HCT116 (cell line): ENCODE data around the gene COG5. TPM values are rescaled to one million over a fixed set of nuclear protein-coding genes. Genes with fewer than 3 reads are reported as not detected.

Experiments used
- ATAC-seq: fragments of 200-7000 bp; cut with Tn5 transposase; 2 replicates; pipeline ENCODE4 v1.9.1; 2020; ENCODE audit warnings: mild to moderate bottlenecking, moderate library complexity
- BruUV-seq: library from RNA; stranded (reverse); fragments of 400-500 nt; replicated peaks from 2 replicates; lab custom pipeline; 2021; lab: Mats Ljungman, UMichigan
- CTCF ChIA-PET: fragments of 300-600 bp; sonication (Branson Sonifier 250); formaldehyde crosslinking; loops from one replicate; lab custom pipeline; 2021; ENCODE audit warnings: antibody characterized with exemption; lab: Charles Lee
- POLR2A ChIA-PET: fragments of 300-600, 350-600 bp; sonication (Branson Sonifier 250); formaldehyde crosslinking; loops from one replicate; lab custom pipeline; 2021; ENCODE audit warnings: antibody characterized with exemption; lab: Charles Lee
- RAD21 ChIA-PET, 2 experiments: fragments of 300-600 bp; sonication (Branson Sonifier 250); formaldehyde crosslinking; loops; one replicate each; lab custom pipeline; 2023; ENCODE audit warnings: low total read pairs in 2 of 2; ENCODE audit not compliant: uncharacterized antibody in 2 of 2, unreplicated experiment in 2 of 2, low non-redundant PET in 1 of 2; lab: Charles Lee
- DNase-seq: peaks from one replicate; pipeline ENCODE4 v3.0.0-alpha.2; 2010; ENCODE audit warnings: low read depth, low spot score
- H2AFZ ChIP-seq: fragments of 200-600 bp; shearing (Covaris generic), sonication (generic); 2 replicates; pipeline ENCODE4 v1.6.1; 2017; ENCODE audit warnings: low read depth, mixed run types, mixed read lengths, antibody characterized with exemption, low read length; ENCODE audit not compliant: poor library complexity, severe bottlenecking
- H3K27ac ChIP-seq: 2 replicates; pipeline ENCODE4 v1.5.1; 2012; ENCODE audit warnings: low read depth, low read length
- H3K27me3 ChIP-seq: fragments of 200-600 bp; sonication (generic); 2 replicates; pipeline ENCODE4 v1.6.1; 2016; ENCODE audit warnings: mixed run types, low read length, mixed read lengths; ENCODE audit not compliant: insufficient read depth
- H3K36me3 ChIP-seq, 2 experiments: fragments of 200-500 bp in 1 of 2; fragments of 200-600 bp in 1 of 2; sonication (Bioruptor generic) in 1 of 2; sonication (generic) in 1 of 2; 2 replicates each; pipeline versions ENCODE4 v1.5.1 to v1.6.1; 2014 to 2016; ENCODE audit warnings: low read length in 2 of 2, inconsistent platforms in 1 of 2, mixed read lengths in 1 of 2, mixed run types in 1 of 2; ENCODE audit not compliant: insufficient read depth in 2 of 2, control insufficient read depth in 1 of 2
- H3K4me1 ChIP-seq, 2 experiments: fragments of 200-600 bp in 1 of 2; sonication (generic) in 1 of 2; 2 replicates each; pipeline versions ENCODE4 v1.5.1 to v1.6.1; 2012 to 2017; ENCODE audit warnings: low read length in 2 of 2, inconsistent platforms in 1 of 2, mild to moderate bottlenecking in 1 of 2, mixed read lengths in 1 of 2, mixed run types in 1 of 2, moderate library complexity in 1 of 2; ENCODE audit not compliant: insufficient read depth in 2 of 2, control insufficient read depth in 1 of 2
- H3K4me2 ChIP-seq: fragments of 200-600 bp; sonication (generic); 2 replicates; pipeline ENCODE4 v1.6.1; 2017; ENCODE audit warnings: mixed run types, low read length, mixed read lengths
- H3K4me3 ChIP-seq, 2 experiments: fragments of 200-600 bp in 1 of 2; sonication (generic) in 1 of 2; replicated peaks in 1 of 2; 2 replicates each; pipeline ENCODE4 v1.5.1; 2011 to 2016; ENCODE audit warnings: low read length in 2 of 2, control low read depth in 1 of 2, low read depth in 1 of 2, mild to moderate bottlenecking in 1 of 2, mixed read lengths in 1 of 2, mixed run types in 1 of 2
- H3K79me2 ChIP-seq: fragments of 200-600 bp; sonication (generic); 2 replicates; pipeline ENCODE4 v1.6.1; 2017; ENCODE audit warnings: mild to moderate bottlenecking, mixed run types, low read length, moderate library complexity, mixed read lengths; ENCODE audit not compliant: insufficient read depth
- H3K9ac ChIP-seq: fragments of 200-600 bp; sonication (generic); 2 replicates; pipeline ENCODE4 v1.6.1; 2016; ENCODE audit warnings: low read length, mixed read lengths
- H3K9me2 ChIP-seq: fragments of 200-600 bp; sonication (generic), shearing (Covaris generic); 2 replicates; pipeline ENCODE4 v1.6.1; 2017; ENCODE audit warnings: mixed run types, mild to moderate bottlenecking, moderate library complexity; ENCODE audit not compliant: insufficient read depth
- H3K9me3 ChIP-seq, 2 experiments: fragments of 200-500 bp in 1 of 2; fragments of 200-600 bp in 1 of 2; sonication (Bioruptor generic) in 1 of 2; sonication (generic) in 1 of 2; 2 replicates each; pipeline ENCODE4 v1.6.1; 2014 to 2017; ENCODE audit warnings: low read length in 2 of 2, mixed read lengths in 2 of 2, inconsistent platforms in 1 of 2, low read depth in 1 of 2, mild to moderate bottlenecking in 1 of 2, mixed run types in 1 of 2, moderate library complexity in 1 of 2; ENCODE audit not compliant: control insufficient read depth in 1 of 2, insufficient read depth in 1 of 2
- H4K20me1 ChIP-seq: fragments of 200-600 bp; sonication (generic), shearing (Covaris generic); 2 replicates; pipeline ENCODE4 v1.6.1; 2017; ENCODE audit warnings: mixed run types, mild to moderate bottlenecking, moderate library complexity; ENCODE audit not compliant: insufficient read depth
- ATF3 ChIP-seq: IDR thresholded peaks from 2 replicates; pipeline ENCODE4 v1.6.1; 2012
- CBX3 ChIP-seq: IDR thresholded peaks from 2 replicates; pipeline ENCODE4 v1.6.1; 2012; ENCODE audit warnings: low read depth
- CTCF ChIP-seq, 3 experiments: fragments of 200-600 bp in 1 of 3; sonication (generic) in 1 of 3; IDR thresholded peaks in 2 of 3; conservative IDR thresholded peaks in 1 of 3; 2 replicates each; pipeline ENCODE4 v1.5.1; 2012 to 2017; ENCODE audit warnings: low read depth in 2 of 3, low read length in 2 of 3, antibody characterized with exemption in 1 of 3, borderline replicate concordance in 1 of 3, control low read depth in 1 of 3, mild to moderate bottlenecking in 1 of 3, mixed read lengths in 1 of 3, mixed run types in 1 of 3, moderate library complexity in 1 of 3; ENCODE audit not compliant: insufficient read depth in 1 of 3
- EZH2 ChIP-seq: fragments of 200-600 bp; sonication (generic); IDR thresholded peaks from 2 replicates; pipeline ENCODE4 v1.6.1; 2017; ENCODE audit warnings: antibody characterized with exemption, mixed run types
- EZH2phosphoT487 ChIP-seq: fragments of 200-600 bp; IDR thresholded peaks from 2 replicates; pipeline ENCODE4 v1.6.1; 2018; ENCODE audit warnings: antibody characterized with exemption, borderline replicate concordance
- FOSL1 ChIP-seq: IDR thresholded peaks from 2 replicates; pipeline ENCODE4 v1.6.1; 2012; ENCODE audit warnings: low read depth
- JUND ChIP-seq: IDR thresholded peaks from 2 replicates; pipeline ENCODE4 v1.6.1; 2012
- MAX ChIP-seq: IDR thresholded peaks from 2 replicates; pipeline ENCODE4 v1.6.1; 2012
- POLR2A ChIP-seq: IDR thresholded peaks from 2 replicates; pipeline ENCODE4 v1.7.0; 2011; ENCODE audit warnings: borderline replicate concordance; ENCODE audit not compliant: insufficient read depth, insufficient read length; ENCODE audit errors: extremely low read depth
- RAD21 ChIP-seq: IDR thresholded peaks from 2 replicates; pipeline ENCODE4 v1.6.1; 2012; ENCODE audit warnings: low read depth, mild to moderate bottlenecking
- REST ChIP-seq: IDR thresholded peaks from 2 replicates; pipeline ENCODE4 v1.6.1; 2012; ENCODE audit warnings: low read depth
- SRF ChIP-seq: IDR thresholded peaks from 2 replicates; pipeline ENCODE4 v1.6.1; 2012; ENCODE audit warnings: low read depth
- TCF7L2 ChIP-seq: IDR thresholded peaks from 2 replicates; pipeline ENCODE4 v1.7.0; 2011; ENCODE audit warnings: borderline replicate concordance, inconsistent platforms; ENCODE audit not compliant: insufficient read depth, insufficient read length; ENCODE audit errors: extremely low read depth
- YY1 ChIP-seq: IDR thresholded peaks from 2 replicates; pipeline ENCODE4 v1.6.1; 2011; ENCODE audit warnings: low read length, low read depth, moderate library complexity, mild to moderate bottlenecking; ENCODE audit not compliant: insufficient replicate concordance; ENCODE audit errors: extremely low read depth
- ZBTB33 ChIP-seq: IDR thresholded peaks from 2 replicates; pipeline ENCODE4 v1.6.1; 2011; ENCODE audit warnings: mild to moderate bottlenecking, low read length, moderate library complexity; ENCODE audit not compliant: insufficient replicate concordance; ENCODE audit errors: extremely low read depth
- ZNF274 ChIP-seq: fragments of 200-500 bp; sonication (Bioruptor generic); IDR thresholded peaks from 2 replicates; pipeline ENCODE4 v1.6.1; 2014; ENCODE audit warnings: mild to moderate bottlenecking, low read depth, low read length, inconsistent platforms
- intact Hi-C: fragments of 100-400 bp; cut with micrococcal nuclease; formaldehyde crosslinking; loops from 2 replicates; pipeline ENCODE4 v1.10.0; 2022
- total RNA-seq: library from RNA; stranded (reverse); gene quantifications from one replicate; pipeline ENCODE4 v1.2.1, GENCODE V29; 2021; ENCODE audit not compliant: unreplicated experiment

The COG5 gene
- total RNA-seq, 1 experiment from 2014 or later, result 30.7 TPM

- Histone ChIP-seq H3K9ac (no peak overlapping the region), H3K27me3 (no peaks in the 10 kb centered on the region), H3K79me2 (no peaks in the 10 kb centered on the region), H3K27ac (no peak overlapping the region; the same call in 1 of the 2 replicates), H4K20me1 (no peaks in the 10 kb centered on the region), H2AFZ (no peak overlapping the region), H3K4me1 (peaks cover 3 to 5% of the 10 kb centered on the region in 2 experiments), H3K4me3 (no peak overlapping the region), H3K4me2 (peak overlapping the region; percentile 19; the same call in 1 of the 2 replicates), H3K9me2 (no peaks in the 10 kb centered on the region), H3K9me3 (no peaks in the 10 kb centered on the region), H3K36me3 (no peaks in the 10 kb centered on the region)
- DNase-seq, result no peak
- ChIA-PET POLR2A (no interaction called here), RAD21 (no interaction called here), CTCF (no interaction called here)
- intact Hi-C loops, result no loop called here
- TF ChIP-seq TCF7L2 (no peak), YY1 (no peak), ATF3 (no peak), REST (no peak), SRF (no peak), RAD21 (no peak), ZNF274 (no peak), MAX (no peak), CBX3 (no peak), EZH2 (no peak), CTCF (IDR thresholded peaks at IDR 0.05 in 2 of 3, conservative IDR thresholded peaks at IDR 0.05 in 1 of 3; ENCODE audit: borderline replicate concordance in 1 of 3, insufficient read depth in 1 of 3, low read depth in 2 of 3, low read length in 2 of 3) (no peak), FOSL1 (no peak), ZBTB33 (no peak), JUND (no peak), POLR2A (no peak), EZH2phosphoT487 (no peak)
- no TSS peak for BruUV-seq
- no peak for ATAC-seq
Measured at GRCh38 chr7:107387573-107388219, 176.0 kb downstream of the COG5 start.
